IPS DF 4.7 (cell line): ENCODE results near the gene CD84.
"Not testable (repeated sequence)": the region's sequence is repeated elsewhere in the genome, so short reads cannot be mapped to it uniquely, and the experiment has no call there.

Experiments used
- DNase-seq: peaks from one replicate; pipeline ENCODE4 v3.0.0-alpha.2; 2013; ENCODE audit warnings: low spot score; ENCODE audit errors: extremely low read depth

Gene CD84

DNA sequence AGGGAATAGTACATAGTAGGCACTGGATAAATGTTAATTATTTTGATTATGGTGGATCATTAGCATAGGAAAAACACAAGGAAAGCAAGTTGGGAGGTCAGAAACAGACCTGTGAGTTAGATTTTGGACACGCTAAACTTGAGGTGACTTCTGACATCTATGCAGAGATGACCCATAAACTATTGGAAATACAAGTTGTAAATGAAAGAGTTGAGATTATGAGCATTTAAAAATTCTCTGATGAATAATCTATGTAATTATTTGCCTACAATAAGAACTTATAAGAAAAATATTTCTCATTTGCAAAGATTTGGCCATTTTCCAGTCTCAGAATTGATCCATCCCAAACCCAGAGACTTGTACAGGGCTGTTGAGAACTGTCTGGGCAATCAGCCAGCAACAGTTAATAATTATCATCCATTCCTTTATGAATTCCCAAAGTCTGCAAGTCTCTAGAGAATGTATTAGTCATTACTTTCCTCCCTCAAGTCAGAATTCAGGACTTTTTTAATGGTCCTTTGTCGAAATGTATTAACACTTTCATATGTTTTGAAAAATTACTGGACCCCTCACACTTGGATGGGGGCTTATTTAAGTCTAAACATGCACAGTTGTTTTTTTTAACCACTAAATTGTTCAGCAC lies 36.9 kb downstream of the CD84 start:
- DNase-seq, result no peak

DNA sequence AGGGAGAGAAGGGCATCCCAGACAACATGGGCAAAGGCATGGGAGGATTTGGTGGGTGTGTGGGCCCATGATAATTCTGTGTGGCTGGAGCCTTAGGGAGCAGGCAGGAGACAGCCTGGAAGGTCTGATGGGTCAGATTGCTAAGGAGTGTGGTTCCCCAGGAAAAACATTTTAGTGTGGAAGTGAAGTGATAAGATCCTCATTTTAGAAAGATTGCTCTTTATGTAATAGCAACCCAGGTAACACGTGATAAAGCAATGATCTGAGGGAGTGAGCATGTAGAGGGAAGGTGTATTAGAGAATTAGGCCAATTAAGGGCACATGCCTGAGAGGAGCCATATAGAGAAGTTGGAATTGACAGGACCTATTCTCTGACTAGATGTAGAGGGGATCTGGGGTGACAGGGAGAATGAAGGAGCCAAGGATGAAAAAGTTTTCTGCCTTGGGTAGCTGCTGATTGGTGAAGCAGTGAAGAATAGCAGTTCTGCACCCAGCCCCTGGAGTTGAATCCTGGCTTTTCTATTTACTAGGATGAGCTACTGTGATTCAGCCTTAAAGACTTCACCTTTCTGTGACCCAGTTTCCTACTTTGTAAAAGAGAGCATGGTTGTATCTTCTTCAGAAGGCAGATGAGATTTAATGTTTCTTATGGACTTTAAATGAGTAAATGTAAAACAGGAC lies 37.5 kb downstream of the CD84 start:
- no peak for DNase-seq

GRCh38 chr1:160540859-160541233 lies 38.5 kb downstream of the CD84 start:
- no peak for DNase-seq

GRCh38 chr1:160539990-160540858 lies 39.1 kb downstream of the CD84 start:
- DNase-seq, result no peak

- DNase-seq, result no peak
These were observed 39.7 kb downstream of the CD84 start for GRCh38 chr1:160539684-160539989.

DNA sequence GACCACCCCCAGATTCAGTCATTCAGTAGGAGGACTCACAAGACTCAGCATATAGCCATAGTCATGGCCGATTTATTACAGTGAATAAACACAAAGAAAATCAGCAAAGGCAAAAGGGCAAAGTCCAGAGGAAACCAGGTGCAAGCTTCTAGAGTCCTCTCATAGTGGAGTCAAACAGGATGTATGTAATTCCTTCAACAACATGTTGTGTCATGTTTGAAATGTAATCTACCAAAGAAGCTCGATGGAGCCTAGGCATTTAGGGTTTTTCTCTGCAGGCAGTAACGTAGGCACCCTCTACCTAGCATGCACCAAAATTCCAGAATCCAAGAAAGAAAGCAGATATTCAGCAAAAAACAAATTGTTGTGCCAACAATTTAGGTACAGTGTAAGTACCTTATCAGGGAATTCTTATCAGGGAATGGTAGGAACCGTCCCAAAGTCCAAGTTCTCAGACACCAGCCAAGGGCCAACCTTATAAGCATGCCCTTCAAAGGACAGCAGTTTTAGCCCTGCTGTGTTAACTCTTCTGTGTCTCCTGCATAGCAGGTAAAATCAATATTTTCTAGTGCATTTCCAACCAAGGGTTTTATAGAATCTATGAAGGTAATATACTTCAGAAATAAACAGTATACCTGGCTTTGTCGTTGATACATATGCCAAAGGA lies 40.2 kb downstream of the CD84 start:
- no peak for DNase-seq

DNA sequence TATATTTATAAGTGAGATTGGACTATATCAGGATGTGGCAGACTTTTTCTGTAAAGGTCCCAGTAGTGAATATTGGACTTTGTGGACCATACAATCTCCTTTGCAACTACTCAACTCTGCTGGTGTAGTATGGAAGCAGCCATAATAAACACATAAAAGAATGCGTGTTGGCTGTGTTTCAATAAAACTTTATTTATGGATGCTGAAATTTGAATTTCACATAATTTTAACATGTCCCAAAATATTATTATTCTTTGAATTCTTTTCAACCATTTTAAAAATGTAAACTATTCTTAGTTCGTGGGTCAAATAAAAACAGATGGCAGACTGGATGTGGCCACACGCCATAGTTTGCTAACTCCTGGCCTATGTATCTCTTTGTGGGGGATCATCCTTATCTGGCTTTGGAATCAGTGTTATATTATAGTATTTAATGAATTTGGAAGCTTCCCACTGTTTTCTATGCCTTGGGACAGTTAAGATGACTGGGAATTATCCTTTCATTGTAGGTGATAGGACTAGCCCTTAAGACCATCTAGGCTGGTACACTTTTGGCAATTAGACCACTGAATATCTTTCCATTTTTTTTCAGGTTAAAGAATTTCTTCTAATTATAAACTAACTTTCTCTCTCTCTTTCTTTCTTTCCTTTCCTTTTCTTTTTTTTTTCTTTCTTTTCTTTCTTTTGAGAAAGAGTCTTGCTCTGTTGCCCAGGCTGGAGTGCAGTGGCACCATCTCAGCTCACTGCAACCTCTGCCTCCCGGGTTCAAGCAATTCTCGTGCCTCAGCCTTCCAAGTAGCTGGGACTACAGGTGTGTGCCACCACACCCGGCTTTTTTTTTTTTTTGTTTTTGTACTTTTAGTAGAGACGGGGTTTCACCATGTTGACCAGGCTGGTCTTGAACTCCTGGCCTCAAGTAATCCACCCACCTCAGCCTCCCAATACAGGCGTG lies 41.3 kb downstream of the CD84 start:
- DNase-seq, result no peak

DNA sequence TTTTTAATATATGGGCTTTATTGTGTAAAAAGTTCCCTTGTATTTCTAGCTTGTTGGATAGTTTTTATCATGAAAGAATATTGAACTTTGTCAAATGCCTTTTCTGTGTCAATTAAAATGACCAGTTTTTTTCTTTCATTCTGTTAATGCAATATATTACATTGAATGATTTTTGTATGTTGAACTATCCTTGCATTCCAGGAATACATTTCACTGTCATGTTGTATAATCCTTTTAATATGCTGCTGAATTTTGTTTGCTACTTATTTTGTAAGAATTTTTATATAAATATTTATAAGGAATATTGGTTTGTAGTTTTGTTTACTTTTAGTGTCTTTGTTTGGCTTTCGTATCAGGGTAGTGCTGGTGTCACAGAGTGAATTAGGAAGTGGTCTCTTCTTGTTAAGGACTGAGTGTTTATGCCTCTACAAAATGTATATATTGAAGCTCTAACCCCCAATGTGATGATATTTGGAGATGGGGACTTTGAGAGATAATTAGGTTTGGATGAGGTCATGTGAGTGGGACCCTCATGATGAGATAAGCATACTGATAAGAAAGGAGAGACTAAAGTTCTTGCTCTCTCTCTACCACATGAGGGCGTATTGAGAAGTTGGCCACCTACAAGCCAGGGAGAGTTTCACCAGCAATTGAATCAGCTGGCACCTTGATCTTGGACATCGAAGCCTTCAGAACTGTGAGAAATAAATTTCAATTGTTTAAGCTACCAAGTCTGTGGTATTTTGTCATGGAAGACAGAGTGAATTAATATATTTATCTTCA lies 44.3 kb downstream of the CD84 start:
- DNase-seq, result no peak

DNA sequence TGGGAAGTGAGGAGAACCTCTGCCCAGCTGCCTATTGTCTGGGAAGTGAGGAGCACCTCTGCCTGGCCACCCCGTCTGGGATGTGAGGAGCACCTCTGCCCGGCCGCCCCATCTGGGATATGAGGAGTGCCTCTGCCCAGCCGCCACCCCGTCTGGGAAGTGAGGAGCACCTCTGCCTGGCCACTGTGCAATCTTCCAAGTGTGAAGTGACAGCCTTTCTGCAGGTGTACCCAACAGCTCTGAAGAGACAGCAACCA lies 46.8 kb downstream of the CD84 start:
- DNase-seq, result not testable (repeated sequence)

DNA sequence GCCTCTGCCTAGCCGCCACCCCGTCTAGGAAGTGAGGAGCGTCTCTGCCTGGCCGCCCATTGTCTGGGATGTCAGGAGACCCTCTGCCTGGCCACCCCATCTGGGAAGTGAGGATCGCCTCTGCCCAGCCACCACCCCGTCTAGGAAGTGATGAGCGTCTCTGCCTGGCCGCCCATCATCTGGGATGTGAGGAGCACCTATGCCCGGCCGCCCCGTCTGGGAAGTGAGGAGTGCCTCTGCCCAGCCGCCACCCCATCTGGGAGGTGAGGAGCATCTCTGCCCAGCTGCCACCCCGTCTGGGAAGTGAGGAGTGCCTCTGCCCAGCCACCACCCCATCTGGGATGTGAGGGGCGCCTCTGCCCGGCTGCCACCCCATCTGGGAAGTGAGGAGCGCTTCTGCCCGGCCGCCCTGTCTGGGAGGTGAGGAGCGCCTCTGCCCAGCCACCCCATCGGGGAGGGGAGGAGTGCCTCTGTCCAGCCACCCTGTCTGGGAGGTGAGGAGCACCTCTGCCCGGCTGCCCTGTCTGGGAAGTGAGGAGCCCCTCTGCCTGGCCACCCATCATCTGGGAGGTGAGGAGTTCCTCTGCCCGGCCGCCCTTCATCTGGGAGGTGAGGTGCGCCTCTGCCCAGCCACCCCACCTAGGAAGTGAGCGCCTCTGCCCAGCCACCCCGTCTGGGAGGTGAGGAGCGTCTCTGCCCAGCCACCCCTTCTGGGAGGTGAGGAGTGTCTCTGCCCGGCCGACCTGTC lies 47.3 kb downstream of the CD84 start:
- DNase-seq, result not testable (repeated sequence)

DNA sequence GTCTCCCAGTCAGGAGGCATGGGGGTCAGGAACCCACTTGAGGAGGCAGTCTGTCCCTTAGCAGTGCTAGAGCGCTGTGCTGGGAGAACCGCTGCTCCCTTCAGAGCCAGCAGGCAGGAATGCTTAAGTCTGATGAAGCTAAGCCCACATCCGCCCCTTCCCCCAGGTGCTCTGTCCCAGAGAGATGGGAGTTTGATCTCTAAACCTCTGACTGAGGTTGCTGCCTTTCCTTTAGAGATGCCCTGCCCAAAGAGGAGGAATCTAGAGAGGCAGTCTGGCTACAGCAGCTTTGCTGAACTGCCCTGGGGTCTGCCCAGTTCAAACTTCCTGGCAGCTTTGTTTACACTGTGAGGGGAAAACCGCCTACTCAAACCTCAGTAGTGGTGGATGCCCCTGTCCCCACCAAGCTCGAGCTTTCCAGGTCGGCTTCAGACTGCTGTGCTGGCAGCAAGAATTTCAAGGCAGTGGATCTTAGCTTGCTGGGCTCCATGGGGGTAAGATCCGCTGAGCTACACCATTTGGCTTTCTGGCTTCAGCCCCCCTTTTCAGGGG lies 49.8 kb downstream of the CD84 start:
- not testable (repeated sequence) for DNase-seq

DNA sequence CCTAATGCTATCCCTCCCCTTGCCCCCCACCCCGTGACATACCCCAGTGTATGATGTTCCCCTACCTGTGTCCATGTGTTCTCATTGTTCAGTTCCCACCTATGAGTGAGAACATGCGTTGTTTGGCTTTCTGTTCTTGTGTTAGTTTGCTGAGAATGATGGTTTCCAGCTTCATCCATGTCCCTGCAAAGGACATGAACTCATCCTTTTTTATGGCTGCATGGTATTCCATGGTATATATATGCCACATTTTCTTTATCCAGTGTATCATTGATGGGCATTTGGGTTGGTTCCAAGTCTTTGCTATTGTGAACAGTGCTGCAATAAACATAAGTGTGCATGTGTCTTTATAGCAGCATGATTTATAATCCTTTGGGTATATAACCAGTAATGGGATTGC lies 55.5 kb downstream of the CD84 start:
- DNase-seq, result not testable (repeated sequence)

DNA sequence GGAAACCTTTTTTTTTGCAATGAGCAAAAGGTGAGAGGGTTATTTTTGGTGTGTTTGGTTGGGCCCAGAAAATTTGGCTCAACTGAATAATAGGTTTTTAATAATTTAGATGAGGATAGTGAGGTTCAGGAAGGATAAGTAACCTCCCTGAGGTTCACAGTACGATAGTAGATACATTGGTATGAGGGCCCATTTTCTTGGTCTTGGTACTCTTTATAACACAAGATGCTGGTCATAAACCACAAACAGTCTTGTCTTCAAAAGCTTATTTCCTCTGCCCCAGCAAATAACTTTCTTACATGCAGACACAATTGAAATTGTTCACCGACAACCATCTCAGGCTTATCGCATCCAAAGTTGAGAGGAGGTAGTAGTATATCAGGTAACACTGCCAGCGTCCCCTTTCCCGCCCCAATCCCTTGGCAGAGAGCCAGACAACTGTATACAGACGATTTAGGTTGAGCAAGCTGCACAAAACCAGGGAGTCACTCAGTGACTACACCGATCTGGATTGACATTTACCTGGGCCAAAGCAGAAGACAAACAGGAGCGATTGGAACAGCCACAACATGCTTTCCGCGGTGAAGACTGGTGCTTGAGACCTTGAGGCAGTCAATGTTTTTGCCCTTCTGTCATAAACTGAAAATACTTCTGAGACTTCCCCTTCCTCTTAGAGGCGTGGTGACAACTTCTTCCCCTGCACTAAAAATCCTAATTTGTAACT lies 56.5 kb downstream of the CD84 start, which contains the start of gene SLAMF6:
TSS of gene SLAMF6 (minus strand) at position 634 of the 724 bp plus-strand sequence. CDS start at position 571, 63 bp downstream.
- DNase-seq, result no peak

DNA sequence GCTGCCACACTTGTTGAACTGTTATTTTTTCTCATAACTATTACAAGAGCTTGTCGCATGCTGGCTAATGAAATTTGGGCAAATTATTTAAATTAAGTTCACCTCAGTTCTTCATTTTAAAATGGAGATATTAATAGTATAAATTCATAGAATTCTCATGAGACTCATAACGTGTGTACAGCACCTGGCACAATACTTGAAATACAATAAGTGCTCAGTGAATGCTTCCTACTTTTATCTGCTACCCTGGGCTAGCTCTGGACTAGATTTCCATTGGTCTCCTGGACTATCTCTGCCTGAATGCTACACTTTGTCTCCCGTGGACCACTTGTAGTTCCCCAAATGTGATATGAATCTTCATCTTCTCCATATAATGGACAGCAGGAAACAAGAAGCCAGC lies 57.2 kb downstream of the CD84 start:
- DNase-seq, result no peak

DNA sequence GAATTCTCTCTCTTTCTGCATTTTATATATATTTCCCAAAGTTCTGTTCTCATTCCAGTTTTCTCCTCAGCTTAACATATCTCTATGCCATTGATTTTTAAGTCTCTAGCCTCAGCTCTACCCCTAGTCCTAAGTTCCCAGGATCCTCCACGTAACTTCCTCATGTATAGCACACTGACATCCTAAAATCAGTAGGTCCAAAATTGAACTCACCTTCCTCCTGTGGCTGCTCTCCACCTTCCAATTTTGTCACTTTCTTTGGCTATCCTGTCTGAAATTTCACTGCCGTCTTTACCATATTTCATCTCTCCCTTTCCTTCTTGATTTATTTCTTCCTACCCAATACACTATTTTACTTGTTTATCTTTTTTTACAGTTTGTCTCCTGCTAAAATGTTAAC lies 57.7 kb downstream of the CD84 start:
- DNase-seq, result no peak

GRCh38 chr1:160520999-160521398 lies 58.3 kb downstream of the CD84 start:
- no peak for DNase-seq

DNA sequence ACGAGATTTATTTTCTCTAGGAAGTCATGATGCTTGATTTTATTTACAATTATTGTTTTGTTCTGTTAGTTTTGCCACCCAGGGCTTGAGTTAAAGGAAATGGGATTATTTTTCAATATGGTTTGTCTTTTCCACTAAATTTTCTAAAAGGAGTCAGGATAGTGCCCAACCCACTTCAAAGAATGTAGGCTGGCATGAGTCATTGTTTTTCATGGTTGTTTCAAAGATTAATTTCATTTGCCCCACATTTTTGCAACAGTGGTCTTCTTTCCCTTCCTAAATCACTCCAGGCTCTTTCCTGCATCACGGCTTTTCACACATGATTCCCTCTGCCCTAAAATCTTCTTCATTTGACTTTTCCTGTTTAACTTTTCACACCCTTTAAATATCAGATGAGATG lies 58.7 kb downstream of the CD84 start:
- no peak for DNase-seq

DNA sequence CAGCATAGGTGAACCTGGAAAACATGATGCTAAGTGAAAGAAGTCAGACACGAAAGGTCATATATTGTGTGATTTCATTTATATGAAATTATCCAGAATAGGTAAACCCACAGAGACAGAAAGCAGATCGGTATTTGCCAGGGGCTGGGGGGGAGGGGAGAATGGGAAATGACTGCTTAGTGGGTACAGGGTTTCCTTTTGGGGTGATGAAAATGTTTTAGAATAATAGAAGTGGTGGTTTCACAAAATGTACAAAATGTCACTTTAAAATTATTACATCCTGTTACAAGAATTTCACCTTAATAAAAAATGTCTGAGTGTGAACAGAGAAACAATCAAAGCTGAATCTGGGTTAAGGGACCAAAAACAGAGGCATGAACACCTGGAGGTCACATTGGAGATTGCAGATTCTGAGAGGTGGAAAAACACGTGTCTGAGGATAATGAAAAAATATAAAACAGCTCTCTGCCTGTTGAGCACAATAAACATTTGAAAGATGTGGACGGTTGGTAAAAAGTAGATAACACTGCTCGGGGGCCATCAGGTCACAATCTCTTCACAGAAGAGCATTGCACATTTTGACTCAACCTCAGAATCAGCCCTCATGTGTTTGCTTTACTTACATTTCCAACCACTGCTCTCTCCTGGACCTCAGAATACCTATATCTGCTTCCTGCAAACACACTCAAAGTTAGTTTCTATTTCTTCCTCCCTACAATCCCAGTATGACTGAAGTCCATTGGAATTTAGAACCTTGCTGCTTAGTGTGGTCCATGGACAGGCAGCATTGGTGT lies 59.5 kb downstream of the CD84 start:
- DNase-seq, result no peak
